Neural crest cell (in vitro differentiated cells): Measurements from ENCODE around the gene GCH1. TPM values are rescaled to one million over a fixed set of nuclear protein-coding genes. Genes with fewer than 3 reads are reported as not detected.

Experiments used
- DNase-seq: peaks from one replicate; pipeline ENCODE4 v3.0.0; 2021; ENCODE audit warnings: low read depth, mixed read lengths, low spot score
- H3K27ac Mint-ChIP-seq: one replicate; pipeline ENCODE4 v1.8.0; 2021; ENCODE audit warnings: mild to moderate bottlenecking, mixed read lengths; ENCODE audit not compliant: unreplicated experiment
- H3K27me3 Mint-ChIP-seq: 2 replicates; pipeline ENCODE4 v1.8.0; 2021; ENCODE audit warnings: low read depth, mild to moderate bottlenecking, mixed read lengths
- H3K36me3 Mint-ChIP-seq: 2 replicates; pipeline ENCODE4 v1.8.0; 2021; ENCODE audit warnings: low read depth, mild to moderate bottlenecking, mixed read lengths
- H3K4me1 Mint-ChIP-seq: 2 replicates; pipeline ENCODE4 v1.8.0; 2021; ENCODE audit warnings: mixed read lengths
- H3K4me3 Mint-ChIP-seq: one replicate; pipeline ENCODE4 v1.8.0; 2021; ENCODE audit warnings: mild to moderate bottlenecking, mixed read lengths
- H3K9me3 Mint-ChIP-seq: 2 replicates; pipeline ENCODE4 v1.8.0; 2021; ENCODE audit warnings: mixed read lengths
- total RNA-seq: library from RNA; stranded (reverse); gene quantifications from 2 replicates; pipeline ENCODE4 v1.2.1, GENCODE V29; 2021
- TF ChIP-seq, protein P1 (sequence below): fragments of 200-600 bp; sonication (generic); conservative IDR thresholded peaks from 2 replicates; pipeline ENCODE4 v1.5.0; 2021; ENCODE audit warnings: antibody characterized with exemption, mild to moderate bottlenecking

GCH1 gene
- total RNA-seq, 1 donor from 2014 or later = 4.3 TPM

DNA sequence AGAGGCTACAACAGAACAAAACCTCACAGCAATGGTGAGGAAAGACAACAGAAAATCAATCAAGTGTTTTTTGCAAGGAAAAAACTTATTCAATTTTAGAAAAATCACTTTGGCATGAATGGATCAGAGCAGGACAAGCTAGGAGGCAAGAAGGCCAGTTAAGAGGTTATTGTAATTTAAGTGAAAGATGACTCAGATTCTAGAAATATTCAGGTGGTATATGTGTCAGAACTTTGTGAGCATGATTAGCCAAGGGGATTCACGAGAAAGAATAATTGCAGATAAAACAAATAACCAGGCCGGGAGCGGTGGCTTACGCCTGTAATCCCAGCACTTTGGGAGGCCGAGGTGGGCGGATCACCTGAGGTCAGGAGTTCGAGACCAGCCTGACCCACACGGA is 12.7 kb downstream of the GCH1 start:
- H3K27me3 Mint-ChIP-seq = no peaks in the 10 kb centered on the region
- no peaks in the 10 kb centered on the region for H3K36me3 Mint-ChIP-seq
- TF ChIP-seq, protein P1, sequence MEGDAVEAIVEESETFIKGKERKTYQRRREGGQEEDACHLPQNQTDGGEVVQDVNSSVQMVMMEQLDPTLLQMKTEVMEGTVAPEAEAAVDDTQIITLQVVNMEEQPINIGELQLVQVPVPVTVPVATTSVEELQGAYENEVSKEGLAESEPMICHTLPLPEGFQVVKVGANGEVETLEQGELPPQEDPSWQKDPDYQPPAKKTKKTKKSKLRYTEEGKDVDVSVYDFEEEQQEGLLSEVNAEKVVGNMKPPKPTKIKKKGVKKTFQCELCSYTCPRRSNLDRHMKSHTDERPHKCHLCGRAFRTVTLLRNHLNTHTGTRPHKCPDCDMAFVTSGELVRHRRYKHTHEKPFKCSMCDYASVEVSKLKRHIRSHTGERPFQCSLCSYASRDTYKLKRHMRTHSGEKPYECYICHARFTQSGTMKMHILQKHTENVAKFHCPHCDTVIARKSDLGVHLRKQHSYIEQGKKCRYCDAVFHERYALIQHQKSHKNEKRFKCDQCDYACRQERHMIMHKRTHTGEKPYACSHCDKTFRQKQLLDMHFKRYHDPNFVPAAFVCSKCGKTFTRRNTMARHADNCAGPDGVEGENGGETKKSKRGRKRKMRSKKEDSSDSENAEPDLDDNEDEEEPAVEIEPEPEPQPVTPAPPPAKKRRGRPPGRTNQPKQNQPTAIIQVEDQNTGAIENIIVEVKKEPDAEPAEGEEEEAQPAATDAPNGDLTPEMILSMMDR = no peak
- no peak overlapping the region for H3K27ac Mint-ChIP-seq
- H3K4me3 Mint-ChIP-seq = no peak overlapping the region
- no peaks in the 10 kb centered on the region for H3K9me3 Mint-ChIP-seq
- no peaks in the 10 kb centered on the region for H3K4me1 Mint-ChIP-seq
- DNase-seq = no peak

GRCh38 chr14:54882521-54882920 is 20.1 kb downstream of the GCH1 start:
- no peak overlapping the region for H3K4me3 Mint-ChIP-seq
- no peak for DNase-seq
- no peak overlapping the region for H3K27ac Mint-ChIP-seq
- H3K4me1 Mint-ChIP-seq = no peaks in the 10 kb centered on the region
- no peaks in the 10 kb centered on the region for H3K9me3 Mint-ChIP-seq
- no peaks in the 10 kb centered on the region for H3K36me3 Mint-ChIP-seq
- TF ChIP-seq, protein P1 = no peak
- no peaks in the 10 kb centered on the region for H3K27me3 Mint-ChIP-seq

GRCh38 chr14:54881761-54882401 is 20.7 kb downstream of the GCH1 start:
- H3K27me3 Mint-ChIP-seq = no peaks in the 10 kb centered on the region
- no peak for DNase-seq
- TF ChIP-seq, protein P1 = no peak
- H3K27ac Mint-ChIP-seq = no peak overlapping the region
- no peak overlapping the region for H3K4me3 Mint-ChIP-seq
- H3K4me1 Mint-ChIP-seq = no peaks in the 10 kb centered on the region
- no peaks in the 10 kb centered on the region for H3K36me3 Mint-ChIP-seq
- no peaks in the 10 kb centered on the region for H3K9me3 Mint-ChIP-seq

- no peaks in the 10 kb centered on the region for H3K36me3 Mint-ChIP-seq
- TF ChIP-seq, protein P1 = no peak
- H3K4me3 Mint-ChIP-seq = no peak overlapping the region
- DNase-seq = no peak
- no peaks in the 10 kb centered on the region for H3K27me3 Mint-ChIP-seq
- no peaks in the 10 kb centered on the region for H3K4me1 Mint-ChIP-seq
- H3K27ac Mint-ChIP-seq = no peak overlapping the region
- H3K9me3 Mint-ChIP-seq = no peaks in the 10 kb centered on the region
These were observed 21.3 kb downstream of the GCH1 start for GRCh38 chr14:54881235-54881760.

DNA sequence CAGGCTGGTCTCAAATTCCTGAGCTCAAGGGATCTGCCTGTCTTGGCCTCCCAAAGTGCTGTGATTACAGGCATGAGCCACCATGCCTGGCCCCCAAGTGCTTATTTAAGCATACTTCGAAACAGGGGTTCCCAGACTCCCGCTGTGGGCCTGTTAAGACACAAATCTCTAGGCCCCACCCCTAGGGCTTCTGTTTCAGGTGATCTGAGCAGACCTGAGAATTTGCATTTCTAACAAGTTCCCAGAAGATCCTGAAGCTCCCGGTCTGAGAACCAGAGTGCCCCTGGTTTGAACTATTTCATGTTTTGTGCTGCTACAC is 25.0 kb downstream of the GCH1 start:
- no peaks in the 10 kb centered on the region for H3K4me1 Mint-ChIP-seq
- DNase-seq = no peak
- no peak overlapping the region for H3K4me3 Mint-ChIP-seq
- H3K27me3 Mint-ChIP-seq = no peaks in the 10 kb centered on the region
- H3K36me3 Mint-ChIP-seq = peaks cover 5% of the 10 kb centered on the region
- TF ChIP-seq, protein P1 = no peak
- no peaks in the 10 kb centered on the region for H3K9me3 Mint-ChIP-seq
- no peak overlapping the region for H3K27ac Mint-ChIP-seq
